ENCODE data around the gene QRICH1.

Gene QRICH1

GRCh38 chr3:49032646-49033304, 61.1 kb downstream of the QRICH1 start:
- no peak for DNase-seq (ENCODE audit: low read depth)

- DNase-seq (ENCODE audit: low read depth) = no peak
Measured at GRCh38 chr3:49030321-49030720, 63.5 kb downstream of the QRICH1 start.

- no peak for DNase-seq (ENCODE audit: low read depth)
Measured at GRCh38 chr3:49029563-49029884, 64.3 kb downstream of the QRICH1 start.

DNA sequence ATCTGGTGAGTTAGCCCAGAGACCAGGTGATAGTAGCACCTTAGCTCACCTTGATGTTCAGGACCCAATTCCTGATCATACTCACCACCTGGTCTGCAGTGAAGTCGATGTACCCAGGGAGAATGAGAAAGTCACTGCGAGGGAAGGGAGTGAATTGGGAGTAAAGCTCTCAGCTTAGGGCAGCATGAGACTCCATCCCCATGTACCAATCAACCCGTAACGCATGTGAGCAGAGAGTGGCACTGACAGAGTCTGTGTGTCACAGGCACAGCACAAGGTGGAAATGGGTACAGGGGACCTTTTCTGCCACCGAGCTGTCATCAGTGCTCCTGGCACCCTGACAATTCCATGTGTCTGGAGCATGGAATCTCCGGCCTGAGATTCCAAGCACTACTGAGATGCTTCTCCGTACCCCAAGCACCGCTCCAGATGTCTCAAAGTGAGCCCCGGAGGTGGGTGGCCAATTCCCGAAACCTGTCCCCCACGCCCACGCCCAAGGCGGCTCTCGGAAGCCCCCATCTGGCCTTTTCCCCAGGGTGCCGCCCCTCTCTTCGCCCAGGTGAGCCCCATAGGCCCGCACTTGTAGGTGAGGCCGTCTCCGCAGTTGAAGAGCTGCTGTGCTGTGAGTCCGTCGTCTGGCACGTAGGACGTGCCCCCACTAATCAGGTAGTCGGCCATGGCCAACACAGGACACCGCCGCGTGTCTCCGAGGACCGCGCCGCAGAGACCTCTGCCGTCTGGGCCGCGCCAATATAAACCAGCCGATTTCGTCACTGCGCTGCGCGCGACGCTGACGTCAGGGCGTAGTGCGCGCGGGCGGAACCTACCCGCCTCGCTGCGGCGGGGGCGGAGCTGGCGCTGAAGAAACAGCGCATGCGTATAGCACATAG, 65.0 kb downstream of the QRICH1 start, which contains the start of gene IMPDH2:
Gene IMPDH2 (minus strand): TSS at position 726 of the 890 bp plus-strand sequence. CDS start 48 bp downstream, at position 678.
- DNase-seq (ENCODE audit: low read depth) = peak; percentile 80

DNA sequence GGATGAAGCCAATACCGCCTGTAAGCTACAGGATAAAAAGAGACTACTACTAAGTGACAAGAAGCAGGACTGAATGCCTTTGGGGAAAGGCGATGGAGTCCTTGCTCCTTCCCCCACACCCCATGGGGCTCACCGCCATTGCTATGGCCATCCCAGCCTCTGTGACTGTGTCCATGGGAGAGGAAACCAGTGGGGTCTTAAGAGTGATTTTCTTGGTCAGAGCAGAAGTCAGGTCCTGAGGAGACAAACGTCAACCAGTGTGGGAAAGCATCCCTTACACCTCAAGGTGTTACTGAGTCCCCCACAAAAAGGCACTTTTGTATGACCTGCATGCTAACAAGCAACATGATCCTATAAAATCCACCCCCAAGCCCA, 65.6 kb downstream of the QRICH1 start:
- DNase-seq (ENCODE audit: low read depth) = no peak

- no peak for DNase-seq (ENCODE audit: low read depth)
Measured at GRCh38 chr3:49027634-49028033, 66.2 kb downstream of the QRICH1 start.

DNA sequence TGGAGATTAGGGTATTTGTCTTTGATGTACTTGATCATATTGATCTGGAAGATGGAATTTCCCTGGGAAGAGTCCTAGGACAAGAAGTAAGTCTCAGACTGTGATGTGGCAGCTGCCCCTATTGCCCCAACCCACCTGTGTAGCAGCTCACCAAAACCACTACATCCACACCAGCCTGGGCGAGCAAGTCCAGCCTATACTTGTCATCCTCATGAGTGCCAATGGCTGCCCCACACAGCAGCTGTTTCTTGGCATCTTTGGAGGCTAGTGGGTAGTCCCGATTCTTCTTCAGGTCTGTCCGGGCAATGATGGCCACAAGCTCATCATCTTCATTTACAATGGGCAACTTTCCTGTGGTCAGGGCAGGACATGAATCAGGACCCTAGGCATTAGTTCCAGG, 67.3 kb downstream of the QRICH1 start:
- no peak for DNase-seq (ENCODE audit: low read depth)

GRCh38 chr3:49025793-49026520, 67.9 kb downstream of the QRICH1 start:
- DNase-seq (ENCODE audit: low read depth) = no peak

GRCh38 chr3:49025005-49025792, 68.7 kb downstream of the QRICH1 start:
- DNase-seq (ENCODE audit: low read depth) = no peak

DNA sequence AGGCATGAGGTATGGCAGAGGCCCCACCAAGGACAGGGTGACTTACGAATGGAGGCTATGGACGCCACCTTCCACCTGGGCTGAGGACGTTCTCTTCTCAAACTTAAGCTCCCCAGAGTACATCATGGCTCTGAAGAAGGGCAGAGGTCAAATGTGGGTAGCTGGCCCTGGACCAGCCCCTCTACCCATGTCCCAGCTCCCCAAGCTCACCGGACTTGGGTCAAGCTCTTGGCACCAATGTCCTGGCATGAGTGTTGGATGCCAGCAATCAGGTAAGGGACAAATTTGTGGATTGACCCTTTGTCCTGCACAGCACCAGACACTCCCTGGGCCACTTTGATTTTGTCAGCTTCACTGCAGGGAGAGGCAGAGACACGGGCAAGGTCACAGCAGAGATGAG, 69.4 kb downstream of the QRICH1 start:
- DNase-seq (ENCODE audit: low read depth) = no peak

GRCh38 chr3:49023775-49024174, 70.1 kb downstream of the QRICH1 start:
- DNase-seq (ENCODE audit: low read depth) = no peak

DNA sequence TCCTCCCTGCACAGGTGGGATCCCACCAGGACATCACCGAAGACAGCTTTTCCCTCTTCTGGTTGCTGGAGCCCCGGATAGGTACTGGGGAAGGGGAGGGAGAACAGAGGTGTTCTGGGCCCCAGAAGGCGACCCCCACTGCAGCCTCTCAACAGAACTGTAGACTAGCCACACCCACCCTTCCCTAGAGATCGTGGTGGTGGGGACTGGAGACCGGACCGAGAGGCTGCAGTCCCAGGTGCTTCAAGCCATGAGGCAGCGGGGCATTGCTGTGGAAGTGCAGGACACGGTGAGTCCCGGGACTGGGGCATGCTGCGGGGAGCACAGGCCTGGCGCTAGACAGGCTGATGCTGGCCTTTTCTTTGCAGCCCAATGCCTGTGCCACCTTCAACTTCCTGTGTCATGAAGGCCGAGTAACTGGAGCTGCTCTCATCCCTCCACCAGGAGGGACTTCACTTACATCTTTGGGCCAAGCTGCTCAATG, 71.1 kb downstream of the QRICH1 start:
- DNase-seq (ENCODE audit: low read depth) = no peak

DNA sequence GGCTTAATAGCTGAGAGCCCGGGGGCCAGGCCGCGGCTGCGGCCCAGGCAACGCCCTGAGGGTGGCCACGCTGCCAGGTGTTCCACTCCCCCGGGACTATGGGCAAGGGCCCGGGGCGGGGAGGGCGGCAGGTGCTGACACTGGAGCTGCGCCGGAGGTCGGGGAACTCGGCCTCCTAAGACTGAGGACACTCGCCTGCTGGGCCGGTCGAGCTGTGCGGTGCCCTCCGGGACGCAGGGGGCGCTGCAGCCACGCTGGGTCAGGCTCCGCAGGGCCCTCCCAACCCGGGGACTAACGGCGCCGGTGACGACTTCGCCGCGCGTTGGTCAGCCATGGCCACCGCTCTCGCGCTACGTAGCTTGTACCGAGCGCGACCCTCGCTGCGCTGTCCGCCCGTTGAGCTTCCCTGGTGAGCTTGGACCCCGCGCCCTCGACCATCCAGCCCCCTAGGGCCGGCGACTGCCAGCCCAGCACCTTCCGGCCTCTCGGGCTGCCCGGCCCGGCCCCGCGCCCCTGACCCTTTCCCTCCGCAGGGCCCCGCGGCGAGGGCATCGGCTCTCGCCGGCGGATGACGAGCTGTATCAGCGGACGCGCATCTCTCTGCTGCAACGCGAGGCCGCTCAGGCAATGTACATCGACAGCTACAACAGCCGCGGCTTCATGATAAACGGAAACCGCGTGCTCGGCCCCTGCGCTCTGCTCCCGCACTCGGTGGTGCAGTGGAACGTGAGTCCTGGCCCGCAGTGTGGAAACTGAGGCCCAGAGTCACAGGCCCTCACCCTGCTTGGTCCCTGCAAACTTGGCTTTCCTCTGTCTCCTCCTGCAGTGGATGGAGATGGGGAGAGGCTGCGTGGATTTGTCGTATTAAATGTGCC, 71.8 kb downstream of the QRICH1 start, which contains the start of gene NDUFAF3:
Gene NDUFAF3 (plus strand): TSS at position 309 of the 875 bp plus-strand sequence. CDS start 24 bp downstream, at position 333.
- peak; percentile 76 for DNase-seq (ENCODE audit: low read depth)

GRCh38 chr3:49021213-49021812, 72.6 kb downstream of the QRICH1 start:
- peak; percentile 98 for DNase-seq (ENCODE audit: low read depth)

GRCh38 chr3:49020330-49021212, 73.3 kb downstream of the QRICH1 start:
- no peak for DNase-seq (ENCODE audit: low read depth)

- DNase-seq (ENCODE audit: low read depth) = no peak
Measured at GRCh38 chr3:49019941-49020329, 73.9 kb downstream of the QRICH1 start.

GRCh38 chr3:49018707-49019006, 75.2 kb downstream of the QRICH1 start:
- no peak for DNase-seq (ENCODE audit: low read depth)

DNA sequence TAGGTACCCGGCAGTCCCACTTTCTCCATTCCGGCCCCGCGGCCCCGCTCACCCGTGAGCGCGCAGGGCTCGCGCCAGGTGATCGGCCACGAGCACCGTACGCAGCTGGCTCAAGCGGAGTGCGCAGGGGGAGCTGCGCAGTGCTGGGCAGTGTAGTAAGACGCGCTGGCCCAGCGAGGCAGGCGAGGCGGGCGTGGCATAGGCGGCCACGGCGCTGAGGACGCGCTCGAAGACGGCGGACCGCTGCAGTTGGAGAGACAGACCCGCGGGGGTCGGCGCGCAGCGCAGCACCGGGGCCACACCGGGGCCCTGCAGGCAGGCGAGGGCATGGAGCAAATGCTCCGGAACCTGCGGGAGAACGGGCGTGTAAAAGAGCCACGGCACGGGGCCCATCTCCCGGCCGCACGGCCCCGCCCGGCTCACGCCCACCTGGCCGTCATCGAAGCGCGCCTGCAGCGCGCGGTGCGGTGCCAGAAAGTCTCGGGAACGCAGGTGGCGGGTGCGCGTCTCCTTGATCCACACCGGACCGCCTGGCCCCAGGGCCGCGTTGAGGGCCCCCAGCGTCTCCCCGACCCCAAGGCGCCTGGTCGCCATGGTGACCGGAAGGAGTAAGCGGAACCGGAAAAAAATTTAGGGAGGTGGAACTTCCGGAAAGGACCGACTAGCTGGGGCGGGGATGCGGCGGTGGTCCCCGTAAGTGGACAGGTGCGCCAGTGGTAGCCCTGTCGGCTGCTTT, 75.7 kb downstream of the QRICH1 start, which contains the start of gene DALRD3:
Gene DALRD3 (minus strand): TSS at position 610 of the 736 bp plus-strand sequence. CDS start 16 bp downstream, at position 594.
- no peak for DNase-seq (ENCODE audit: low read depth)

All from stimulated activated CD8-positive, alpha-beta memory T cell treated with anti-CD3 and anti-CD28 coated beads, Interleukin-15, amount 100 ng/mL, for 1 hour (primary cell).